Measurements from ENCODE around the gene L3MBTL2.
"Not testable (repeated sequence)": the region's sequence is repeated elsewhere in the genome, so short reads cannot be mapped to it uniquely, and the experiment has no call there.

The L3MBTL2 gene

DNA sequence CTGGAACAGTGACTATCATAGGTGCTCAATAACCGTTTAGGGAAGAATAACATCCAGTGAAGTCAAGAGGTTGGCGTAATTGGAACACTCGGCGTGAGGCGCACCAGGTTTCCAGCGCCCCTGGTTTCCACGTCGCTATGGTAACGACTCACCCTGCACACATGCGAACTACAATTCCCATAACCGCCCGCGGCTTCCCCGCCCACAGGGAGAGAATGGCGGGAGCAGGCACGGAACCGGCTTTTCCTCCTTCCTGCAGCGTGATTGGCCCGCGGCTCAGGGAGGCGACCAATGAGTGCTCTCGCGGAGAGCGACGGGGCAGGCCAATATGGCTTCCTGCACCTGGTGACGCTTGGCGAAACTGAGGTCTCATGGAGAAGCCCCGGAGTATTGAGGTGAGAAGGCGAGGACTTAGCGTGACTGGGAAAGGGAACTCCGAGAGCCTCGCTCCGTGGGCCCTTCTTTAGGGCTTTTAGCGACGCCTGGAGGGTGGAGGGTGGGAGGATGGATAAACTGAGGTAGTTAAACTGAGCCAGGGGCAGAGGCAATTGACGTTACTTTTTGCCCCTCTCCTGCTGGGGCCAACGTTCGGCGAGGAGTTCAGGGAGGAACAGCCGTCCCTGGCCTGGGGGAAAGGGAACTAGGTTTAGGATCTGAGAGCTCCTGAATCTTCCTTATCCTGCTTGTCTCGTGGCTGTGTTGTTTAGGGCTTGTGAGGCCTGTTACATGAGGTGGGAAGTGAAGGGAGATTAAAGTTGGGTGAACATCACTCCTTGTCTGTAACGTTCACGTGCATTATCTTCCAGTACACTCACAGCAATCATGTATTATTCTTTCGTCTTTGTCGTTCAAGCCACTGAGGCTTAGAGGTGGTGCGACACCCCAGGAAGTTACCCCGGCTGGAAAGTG lies at the start of gene L3MBTL2:
TSS of gene L3MBTL2 (plus strand) at position 321 of the 909 bp plus-strand sequence. CDS start at position 372, 51 bp downstream.
- peak; percentile 97 for DNase-seq (ENCODE audit: low read depth)

DNA sequence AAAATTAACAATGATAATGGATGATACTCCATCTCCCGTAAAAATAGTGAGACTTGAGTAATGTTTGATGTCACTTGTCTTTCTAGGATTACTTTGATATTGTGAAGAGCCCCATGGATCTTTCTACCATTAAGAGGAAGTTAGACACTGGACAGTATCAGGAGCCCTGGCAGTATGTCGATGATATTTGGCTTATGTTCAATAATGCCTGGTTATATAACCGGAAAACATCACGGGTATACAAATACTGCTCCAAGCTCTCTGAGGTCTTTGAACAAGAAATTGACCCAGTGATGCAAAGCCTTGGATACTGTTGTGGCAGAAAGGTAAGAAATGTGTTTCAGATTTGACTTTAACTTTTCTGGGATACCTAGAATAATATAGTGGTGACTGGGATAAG lies 48.0 kb upstream of the L3MBTL2 start:
- no peak for DNase-seq (ENCODE audit: low read depth)

DNA sequence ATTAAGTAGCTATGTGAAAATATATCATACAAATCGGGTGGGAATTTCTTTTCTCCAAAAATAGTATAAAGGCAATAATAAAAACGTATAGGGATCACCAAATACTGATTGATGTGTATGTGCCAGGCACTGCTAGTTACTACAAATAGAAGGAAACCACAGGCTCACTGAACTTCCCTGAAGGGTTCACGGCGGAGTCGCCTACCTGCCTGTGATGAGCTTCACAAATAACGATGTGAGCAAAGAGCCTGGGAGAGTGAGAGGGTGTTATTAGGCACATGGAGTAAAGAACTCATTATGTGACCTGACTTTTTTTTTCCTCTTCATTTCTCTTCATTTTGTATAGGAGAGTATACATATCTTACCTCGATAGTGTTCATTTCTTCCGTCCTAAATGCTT lies 36.0 kb upstream of the L3MBTL2 start:
- DNase-seq (ENCODE audit: low read depth): no peak

DNA sequence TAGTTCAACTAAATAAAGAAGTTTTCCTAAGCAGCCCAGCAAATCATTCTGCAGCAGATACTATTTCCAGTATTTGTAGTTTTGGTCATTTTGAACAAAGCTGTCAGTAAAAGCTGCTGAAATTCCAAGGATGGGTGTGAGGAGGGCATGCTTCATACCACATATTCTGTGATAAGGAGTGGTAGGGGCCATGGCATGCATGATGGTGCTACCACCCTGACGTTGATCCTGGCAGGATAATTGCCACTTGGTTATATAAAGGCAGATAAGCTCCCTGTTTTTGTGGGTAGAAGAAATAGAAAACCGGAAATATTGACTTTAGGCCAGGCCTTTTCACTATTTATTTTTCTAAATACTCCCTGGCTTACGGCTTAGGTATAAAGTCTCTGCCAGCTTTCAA lies 33.1 kb upstream of the L3MBTL2 start:
- no peak for DNase-seq (ENCODE audit: low read depth)

DNA sequence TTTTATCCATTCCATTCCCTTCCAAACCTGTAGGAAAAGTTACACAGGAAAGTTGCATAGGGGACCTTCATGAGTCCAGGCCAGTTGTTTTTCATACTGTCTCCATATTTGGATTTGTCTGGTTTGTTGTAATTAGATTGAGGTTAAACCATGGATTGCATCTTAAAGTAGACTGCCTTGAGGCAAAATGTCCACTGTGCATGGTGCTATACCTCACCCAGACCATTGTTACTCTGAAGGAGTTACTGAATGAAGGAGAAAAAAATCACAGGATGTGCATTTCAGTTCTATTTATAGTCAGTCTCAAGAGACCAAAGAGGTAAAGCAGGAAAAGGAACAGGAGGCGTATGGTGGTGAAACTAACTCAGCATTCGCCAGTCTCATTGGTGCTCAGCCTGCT lies 29.6 kb upstream of the L3MBTL2 start:
- no peak for DNase-seq (ENCODE audit: low read depth)

DNA sequence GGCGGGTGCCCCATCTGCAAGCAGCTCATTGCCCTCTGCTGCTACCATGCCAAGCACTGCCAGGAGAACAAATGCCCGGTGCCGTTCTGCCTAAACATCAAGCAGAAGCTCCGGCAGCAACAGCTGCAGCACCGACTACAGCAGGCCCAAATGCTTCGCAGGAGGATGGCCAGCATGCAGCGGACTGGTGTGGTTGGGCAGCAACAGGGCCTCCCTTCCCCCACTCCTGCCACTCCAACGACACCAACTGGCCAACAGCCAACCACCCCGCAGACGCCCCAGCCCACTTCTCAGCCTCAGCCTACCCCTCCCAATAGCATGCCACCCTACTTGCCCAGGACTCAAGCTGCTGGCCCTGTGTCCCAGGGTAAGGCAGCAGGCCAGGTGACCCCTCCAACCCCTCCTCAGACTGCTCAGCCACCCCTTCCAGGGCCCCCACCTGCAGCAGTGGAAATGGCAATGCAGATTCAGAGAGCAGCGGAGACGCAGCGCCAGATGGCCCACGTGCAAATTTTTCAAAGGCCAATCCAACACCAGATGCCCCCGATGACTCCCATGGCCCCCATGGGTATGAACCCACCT lies 28.0 kb upstream of the L3MBTL2 start:
- no peak for DNase-seq (ENCODE audit: low read depth)

DNA sequence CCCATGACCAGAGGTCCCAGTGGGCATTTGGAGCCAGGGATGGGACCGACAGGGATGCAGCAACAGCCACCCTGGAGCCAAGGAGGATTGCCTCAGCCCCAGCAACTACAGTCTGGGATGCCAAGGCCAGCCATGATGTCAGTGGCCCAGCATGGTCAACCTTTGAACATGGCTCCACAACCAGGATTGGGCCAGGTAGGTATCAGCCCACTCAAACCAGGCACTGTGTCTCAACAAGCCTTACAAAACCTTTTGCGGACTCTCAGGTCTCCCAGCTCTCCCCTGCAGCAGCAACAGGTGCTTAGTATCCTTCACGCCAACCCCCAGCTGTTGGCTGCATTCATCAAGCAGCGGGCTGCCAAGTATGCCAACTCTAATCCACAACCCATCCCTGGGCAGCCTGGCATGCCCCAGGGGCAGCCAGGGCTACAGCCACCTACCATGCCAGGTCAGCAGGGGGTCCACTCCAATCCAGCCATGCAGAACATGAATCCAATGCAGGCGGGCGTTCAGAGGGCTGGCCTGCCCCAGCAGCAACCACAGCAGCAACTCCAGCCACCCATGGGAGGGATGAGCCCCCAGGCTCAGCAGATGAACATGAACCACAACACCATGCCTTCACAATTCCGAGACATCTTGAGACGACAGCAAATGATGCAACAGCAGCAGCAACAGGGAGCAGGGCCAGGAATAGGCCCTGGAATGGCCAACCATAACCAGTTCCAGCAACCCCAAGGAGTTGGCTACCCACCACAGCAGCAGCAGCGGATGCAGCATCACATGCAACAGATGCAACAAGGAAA lies 27.3 kb upstream of the L3MBTL2 start:
- no peak for DNase-seq (ENCODE audit: low read depth)

DNA sequence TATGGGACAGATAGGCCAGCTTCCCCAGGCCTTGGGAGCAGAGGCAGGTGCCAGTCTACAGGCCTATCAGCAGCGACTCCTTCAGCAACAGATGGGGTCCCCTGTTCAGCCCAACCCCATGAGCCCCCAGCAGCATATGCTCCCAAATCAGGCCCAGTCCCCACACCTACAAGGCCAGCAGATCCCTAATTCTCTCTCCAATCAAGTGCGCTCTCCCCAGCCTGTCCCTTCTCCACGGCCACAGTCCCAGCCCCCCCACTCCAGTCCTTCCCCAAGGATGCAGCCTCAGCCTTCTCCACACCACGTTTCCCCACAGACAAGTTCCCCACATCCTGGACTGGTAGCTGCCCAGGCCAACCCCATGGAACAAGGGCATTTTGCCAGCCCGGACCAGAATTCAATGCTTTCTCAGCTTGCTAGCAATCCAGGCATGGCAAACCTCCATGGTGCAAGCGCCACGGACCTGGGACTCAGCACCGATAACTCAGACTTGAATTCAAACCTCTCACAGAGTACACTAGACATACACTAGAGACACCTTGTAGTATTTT lies 26.6 kb upstream of the L3MBTL2 start:
- no peak for DNase-seq (ENCODE audit: low read depth)

DNA sequence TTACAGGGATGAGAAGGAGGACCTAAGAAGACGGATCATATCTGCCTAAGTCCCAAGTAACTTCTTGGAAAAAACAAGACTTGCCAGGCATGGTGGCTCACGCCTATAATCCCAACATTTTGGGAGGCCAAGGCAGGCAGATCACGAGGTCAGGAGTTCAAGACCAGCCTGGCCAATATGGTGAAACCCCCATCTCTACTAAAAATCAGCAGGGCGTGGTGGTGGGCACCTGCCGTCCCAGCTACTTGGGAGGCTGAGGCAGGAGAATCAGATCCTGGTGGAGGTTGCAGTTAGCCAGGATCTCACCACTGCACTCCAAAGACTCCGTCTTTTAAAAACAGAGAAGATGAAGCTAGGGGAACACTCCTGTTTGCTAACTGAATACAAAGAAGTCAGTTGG lies 24.8 kb upstream of the L3MBTL2 start:
- not testable (repeated sequence) for DNase-seq (ENCODE audit: low read depth)

DNA sequence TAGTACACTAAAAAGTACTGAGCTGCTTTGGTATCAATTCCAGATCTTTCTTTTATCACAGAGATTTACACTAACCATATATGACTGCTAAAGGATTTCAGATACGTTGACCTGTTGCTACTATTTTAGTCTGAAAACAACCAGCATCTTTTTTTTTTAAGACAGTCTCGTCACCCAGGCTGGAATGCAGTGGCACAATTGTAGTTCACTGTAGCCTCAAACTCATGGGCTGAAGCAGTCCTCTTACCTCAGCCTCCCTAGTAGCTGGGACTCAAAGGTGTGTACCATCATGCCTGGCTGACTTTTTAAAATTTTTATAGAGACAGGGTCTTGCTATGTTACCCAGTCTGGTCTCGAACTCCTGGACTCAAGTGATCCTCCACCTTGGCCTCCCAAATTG lies 24.2 kb upstream of the L3MBTL2 start:
- no peak for DNase-seq (ENCODE audit: low read depth)

DNA sequence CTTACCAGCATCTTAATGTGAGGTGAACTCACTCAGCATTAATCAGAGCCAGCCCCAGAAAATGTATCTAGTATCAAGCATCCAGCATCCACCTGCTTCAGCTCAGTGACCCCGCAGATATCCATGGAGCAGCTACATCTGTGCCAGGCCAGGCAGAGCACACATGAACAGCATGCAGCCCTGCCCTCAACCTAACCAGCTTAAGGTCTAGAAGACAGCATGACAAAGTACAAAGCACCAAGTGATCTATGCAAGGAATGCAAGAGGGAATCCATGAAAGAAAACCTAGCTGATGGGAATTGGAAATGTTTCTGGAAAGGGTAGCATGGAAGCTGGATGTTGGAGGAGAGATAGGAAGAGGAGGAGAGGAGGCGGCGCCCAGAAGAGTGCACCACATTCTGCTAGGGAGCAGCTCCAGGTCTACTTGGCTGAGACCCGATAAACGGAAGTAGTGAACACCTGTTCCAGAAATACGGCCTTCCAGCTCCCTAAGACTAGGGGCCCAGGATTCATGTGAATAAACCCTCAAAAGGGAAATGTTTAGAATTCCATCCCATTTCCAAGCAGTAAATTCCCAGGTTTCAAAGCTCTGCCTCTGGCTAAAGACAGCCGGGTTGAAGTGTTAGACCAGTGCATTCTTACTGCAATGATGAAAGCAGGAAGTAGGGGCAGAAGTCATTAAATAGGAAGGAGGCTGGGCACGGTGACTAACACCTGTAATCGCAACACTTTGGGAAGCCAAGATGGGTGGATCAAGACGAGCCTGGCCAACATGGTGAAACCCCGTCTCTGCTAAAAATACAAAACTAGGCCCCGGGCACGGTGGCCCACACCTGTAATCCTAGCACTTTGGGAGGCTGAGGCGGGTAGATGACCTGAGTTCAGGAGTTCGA lies 23.5 kb upstream of the L3MBTL2 start:
- no peak for DNase-seq (ENCODE audit: low read depth)

DNA sequence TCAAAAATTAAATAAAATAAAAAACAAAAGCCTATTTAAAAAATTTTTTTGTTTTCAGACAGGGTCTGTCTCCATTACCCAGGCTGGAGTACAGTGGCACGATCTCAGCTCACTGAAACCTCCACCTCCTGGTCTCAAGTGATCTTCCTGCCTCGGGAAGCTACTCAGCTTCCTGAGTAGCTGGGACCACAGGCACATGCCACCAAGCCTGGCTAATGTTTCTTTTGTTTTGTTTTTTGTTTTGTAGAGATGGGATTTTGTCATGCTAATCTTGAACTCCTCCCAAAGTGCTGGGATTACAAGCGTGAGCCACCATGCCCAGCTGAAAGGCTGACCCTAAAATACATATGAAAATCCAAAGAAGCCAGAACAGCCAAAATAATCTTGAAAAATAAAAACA lies 20.4 kb upstream of the L3MBTL2 start:
- no peak for DNase-seq (ENCODE audit: low read depth)

DNA sequence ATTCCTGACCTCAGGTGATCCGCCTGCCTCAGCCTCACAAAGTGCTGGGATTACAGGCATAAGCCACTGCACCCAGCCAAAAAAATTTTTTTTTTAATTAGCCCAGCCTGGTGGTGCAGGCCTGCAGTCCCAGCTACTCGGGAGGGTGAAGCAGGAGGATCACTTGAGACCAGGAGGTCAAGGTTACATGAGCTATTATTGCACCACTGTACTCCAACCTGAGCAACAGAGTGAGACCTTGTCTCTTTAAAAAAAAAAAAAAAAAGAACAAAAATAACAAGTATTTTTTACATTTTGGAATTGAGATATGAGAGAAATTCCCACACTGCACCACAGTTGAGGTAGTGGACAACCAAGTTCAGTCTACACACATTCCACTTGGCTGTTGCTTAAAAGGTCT lies 13.6 kb upstream of the L3MBTL2 start:
- no peak for DNase-seq (ENCODE audit: low read depth)

DNA sequence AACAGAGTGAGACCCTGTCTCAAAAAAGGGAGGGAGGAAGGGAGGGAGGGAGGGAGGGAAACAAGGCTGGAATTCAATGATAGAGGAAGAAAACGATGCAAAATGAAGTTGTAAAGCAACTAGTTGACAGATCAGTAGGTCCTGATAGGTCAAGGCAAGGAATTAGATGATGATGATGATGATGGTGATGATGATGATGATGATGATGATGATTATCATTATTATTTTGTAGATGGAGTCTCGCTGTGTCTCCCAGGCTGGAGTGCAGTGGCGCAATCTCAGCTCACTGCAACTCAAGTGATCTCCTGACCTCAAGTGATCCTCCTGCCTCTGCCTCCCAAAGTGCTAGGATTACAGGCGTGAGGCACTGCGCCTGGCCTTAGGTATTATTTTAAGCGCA lies 11.3 kb upstream of the L3MBTL2 start:
- no peak for DNase-seq (ENCODE audit: low read depth)

DNA sequence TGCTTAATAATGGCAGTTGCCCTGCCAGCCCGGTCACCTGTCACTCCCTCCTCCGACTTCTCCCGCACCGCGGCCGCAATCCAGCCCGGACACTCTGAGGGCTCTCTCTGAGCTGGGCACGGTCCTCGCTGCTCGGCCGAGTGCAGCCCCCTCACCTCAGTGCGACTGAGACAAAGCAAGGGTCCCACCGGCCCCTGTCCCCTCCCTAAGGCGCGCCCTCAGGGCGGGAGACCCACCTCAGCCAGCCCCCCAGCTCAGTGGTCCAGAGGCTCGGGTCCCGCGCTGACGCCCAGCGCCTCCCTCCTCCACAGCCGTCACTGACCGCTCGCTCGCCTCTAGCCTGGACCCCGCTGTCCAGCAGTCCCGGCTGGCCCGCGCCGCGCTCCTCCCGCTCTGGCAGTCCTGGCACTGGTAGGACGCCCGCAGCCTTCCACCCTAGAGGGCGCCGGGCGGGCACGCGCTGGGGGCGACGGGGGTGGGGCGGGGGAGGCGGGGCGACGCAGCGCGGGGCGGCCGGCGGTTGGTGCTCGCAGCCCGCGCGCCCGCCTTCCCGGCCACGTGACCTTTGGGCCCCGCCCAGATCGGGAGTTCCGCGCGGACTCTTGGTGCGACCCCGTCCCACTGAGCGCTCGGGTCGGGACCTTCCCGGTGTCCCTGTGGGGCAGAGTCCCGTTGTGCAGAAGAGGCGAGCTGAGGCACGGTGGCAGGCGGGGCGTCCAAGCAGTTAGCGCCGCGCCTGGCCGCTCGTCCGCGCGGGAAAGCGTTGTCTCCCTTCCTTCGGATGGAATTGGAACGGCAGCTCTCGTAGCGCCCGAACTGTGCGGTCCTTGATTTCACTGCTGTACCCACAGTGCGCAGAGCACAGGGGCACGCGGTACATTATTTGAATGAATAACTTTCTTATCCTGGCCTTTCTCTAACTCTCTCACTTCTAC lies 7.8 kb upstream of the L3MBTL2 start:
- peak; percentile 77 for DNase-seq (ENCODE audit: low read depth)

DNA sequence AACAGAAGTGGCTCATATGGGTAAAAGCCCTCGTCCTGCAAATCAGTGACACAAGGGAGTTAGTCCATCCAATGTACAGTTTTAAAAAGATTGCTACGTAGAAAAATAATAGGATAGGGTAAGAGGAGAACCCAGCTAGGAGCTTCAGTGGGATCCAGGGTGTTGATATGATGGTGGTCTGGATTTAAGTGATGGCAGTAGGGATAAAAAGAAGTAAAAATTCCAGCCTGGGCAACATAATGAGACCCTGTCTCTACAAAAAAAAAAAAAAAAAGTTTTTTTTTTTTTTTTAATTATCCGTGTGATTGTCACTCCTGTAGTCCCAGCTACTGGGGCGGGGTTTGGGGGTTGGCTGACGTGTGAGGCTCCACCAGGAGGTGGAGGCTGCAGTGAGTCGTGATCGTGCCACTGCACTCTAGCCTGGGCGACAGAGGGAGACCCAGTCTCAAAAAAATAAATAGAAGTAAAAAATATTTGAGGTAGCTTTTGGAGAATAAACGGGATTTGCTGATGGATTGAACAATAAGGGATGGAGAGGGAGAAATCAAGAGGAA lies 7.0 kb upstream of the L3MBTL2 start:
- DNase-seq (ENCODE audit: low read depth): peak; percentile 16

DNA sequence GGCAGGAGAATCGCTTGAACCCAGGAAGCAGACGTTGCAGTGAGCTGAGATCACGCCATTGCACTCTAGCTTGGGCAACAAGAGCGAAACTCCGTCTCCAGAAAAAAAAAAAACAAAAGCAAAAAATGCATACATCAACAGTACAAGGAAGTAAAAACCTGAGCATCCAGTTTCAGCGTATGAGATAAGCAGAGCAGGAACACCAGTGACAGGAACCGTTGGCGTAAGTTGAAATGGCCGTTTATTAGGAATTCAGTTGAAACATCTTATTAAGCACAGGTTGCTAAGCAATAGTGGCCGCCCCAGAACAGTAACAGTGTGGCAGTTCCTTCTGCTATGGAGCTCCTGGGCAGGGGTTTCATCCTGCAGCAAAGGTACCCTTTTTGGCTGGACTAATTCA lies 4.0 kb upstream of the L3MBTL2 start:
- DNase-seq (ENCODE audit: low read depth): no peak

DNA sequence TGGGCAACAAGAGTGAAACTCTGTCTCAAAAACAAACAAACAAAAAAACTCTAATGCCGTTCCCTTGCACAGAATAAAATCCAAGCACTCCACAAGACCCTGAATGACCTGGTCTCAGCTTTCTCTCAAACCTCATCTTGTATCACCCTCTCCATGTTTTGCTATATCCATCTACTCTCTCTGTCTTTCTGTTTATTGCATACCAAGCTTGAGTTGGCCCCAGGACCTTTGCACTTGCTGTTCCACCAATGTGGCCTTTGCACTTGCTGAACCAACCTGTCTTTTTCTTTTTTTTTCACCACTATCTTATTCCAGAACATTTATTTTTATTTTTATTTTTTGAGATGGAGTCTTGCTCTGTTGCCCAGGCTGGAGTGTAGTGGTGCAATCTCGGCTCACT lies 2.0 kb upstream of the L3MBTL2 start:
- no peak for DNase-seq (ENCODE audit: low read depth)

DNA sequence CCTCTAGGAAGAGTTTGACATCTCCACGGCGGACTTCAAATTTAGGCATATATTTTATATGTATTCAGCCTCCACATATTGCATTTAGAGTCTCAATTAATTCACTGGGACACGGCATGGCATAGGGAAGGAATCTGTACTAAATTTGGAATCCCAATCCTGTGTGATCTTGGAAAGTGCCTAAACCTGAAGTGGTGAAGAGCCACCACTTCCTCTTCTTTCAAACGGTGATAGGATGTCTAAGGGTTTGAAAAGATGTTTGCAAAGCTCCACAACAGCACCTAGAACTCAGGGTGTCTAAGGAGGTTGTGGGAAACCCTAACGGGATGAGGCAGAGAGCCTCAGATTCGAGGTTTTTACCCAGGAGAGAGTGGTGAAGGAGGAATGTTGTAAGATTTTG lies 1.0 kb upstream of the L3MBTL2 start:
- no peak for DNase-seq (ENCODE audit: low read depth)

DNA sequence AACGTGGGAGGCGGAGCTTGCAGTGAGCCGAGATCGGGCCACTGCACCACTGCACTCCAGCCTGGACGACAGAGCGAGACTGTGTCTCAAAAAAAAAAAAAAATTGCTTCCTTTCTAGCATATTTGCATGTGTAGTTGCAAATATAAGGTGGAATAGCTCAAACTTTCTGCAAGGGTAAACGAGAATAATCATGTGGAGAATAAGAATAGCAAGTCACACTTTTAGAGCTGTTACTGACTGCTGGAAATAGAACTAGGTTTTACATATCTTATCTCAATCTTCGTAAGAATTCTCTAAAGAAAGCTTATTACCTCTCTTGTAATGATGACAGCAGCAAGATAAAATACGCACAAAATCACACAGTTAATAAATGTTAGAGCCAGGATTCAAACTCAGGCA lies 1.6 kb downstream of the L3MBTL2 start:
- DNase-seq (ENCODE audit: low read depth): no peak

All from activated T-cell treated with anti-CD3 and anti-CD28 coated beads for 1 hour (primary cell).